GM23338 (cell line): ENCODE measurements around the gene POU4F2. TPM values are rescaled to one million over a fixed set of nuclear protein-coding genes. Genes with fewer than 3 reads are reported as not detected.

Source experiments
- ATAC-seq: fragments of 200-7000 bp; cut with Tn5 transposase; 3 replicates; pipeline ENCODE4 v1.9.1; 2020
- DNase-seq: peaks from one replicate; pipeline ENCODE4 v3.0.0-alpha.2; 2015; ENCODE audit warnings: low spot score
- H2AFZ ChIP-seq: fragments of 200-600 bp; sonication (generic); 2 replicates; pipeline ENCODE4 v1.8.0; 2016; ENCODE audit warnings: antibody characterized with exemption, mild to moderate bottlenecking, moderate library complexity
- H3F3A ChIP-seq: fragments of 200-600 bp; sonication (generic); replicated peaks from 2 replicates; pipeline ENCODE4 v1.8.0; 2017; ENCODE audit warnings: antibody characterized with exemption, mixed run types, low read depth
- H3K27ac ChIP-seq: fragments of 200-600 bp; sonication (generic); 2 replicates; pipeline ENCODE4 v1.6.1; 2016; ENCODE audit warnings: low read depth
- H3K27me3 ChIP-seq: fragments of 200-600 bp; sonication (generic); 2 replicates; pipeline ENCODE4 v1.8.0; 2016; ENCODE audit warnings: mild to moderate bottlenecking, mixed run types, moderate library complexity; ENCODE audit not compliant: insufficient read depth
- H3K36me3 ChIP-seq: fragments of 200-600 bp; sonication (generic); 2 replicates; pipeline ENCODE4 v1.8.0; 2016; ENCODE audit warnings: mild to moderate bottlenecking; ENCODE audit not compliant: insufficient read depth
- H3K4me1 ChIP-seq: fragments of 200-600 bp; sonication (generic); 2 replicates; pipeline ENCODE4 v1.8.0; 2016; ENCODE audit warnings: mild to moderate bottlenecking, moderate library complexity; ENCODE audit not compliant: insufficient read depth
- H3K4me2 ChIP-seq: fragments of 200-600 bp; sonication (generic); 2 replicates; pipeline ENCODE4 v1.7.1; 2017; ENCODE audit warnings: mixed run types
- H3K4me3 ChIP-seq: fragments of 200-600 bp; sonication (generic); 2 replicates; pipeline ENCODE4 v1.6.1; 2016; ENCODE audit warnings: mixed run types
- H3K79me2 ChIP-seq: fragments of 200-600 bp; sonication (generic); replicated peaks from 2 replicates; pipeline ENCODE4 v1.8.0; 2017; ENCODE audit warnings: mild to moderate bottlenecking; ENCODE audit not compliant: insufficient read depth
- H3K9me2 ChIP-seq: fragments of 200-600 bp; sonication (generic); 2 replicates; pipeline ENCODE4 v1.8.0; 2017; ENCODE audit not compliant: insufficient read depth
- H4K20me1 ChIP-seq: fragments of 200-600 bp; sonication (generic); replicated peaks from 2 replicates; pipeline ENCODE4 v1.8.0; 2017; ENCODE audit warnings: mild to moderate bottlenecking; ENCODE audit not compliant: insufficient read depth
- H3K27ac Mint-ChIP-seq: 2 replicates; pipeline ENCODE4 v1.8.0; 2020; ENCODE audit warnings: inconsistent platforms, mild to moderate bottlenecking, moderate library complexity, mixed read lengths
- H3K27me3 Mint-ChIP-seq: 3 replicates; pipeline ENCODE4 v1.8.0; 2022; ENCODE audit warnings: low read depth, mild to moderate bottlenecking, moderate library complexity, mixed read lengths, inconsistent platforms; ENCODE audit not compliant: insufficient read depth, poor library complexity
- H3K36me3 Mint-ChIP-seq: 3 replicates; pipeline ENCODE4 v1.8.0; 2021; ENCODE audit warnings: low read depth, mild to moderate bottlenecking, inconsistent platforms, moderate library complexity, mixed read lengths
- H3K4me1 Mint-ChIP-seq: 3 replicates; pipeline ENCODE4 v1.8.0; 2020; ENCODE audit warnings: mild to moderate bottlenecking, inconsistent platforms, mixed read lengths
- H3K4me3 Mint-ChIP-seq: 3 replicates; pipeline ENCODE4 v1.8.0; 2021; ENCODE audit warnings: moderate library complexity, mild to moderate bottlenecking, inconsistent platforms, mixed read lengths
- H3K9me3 Mint-ChIP-seq: 3 replicates; pipeline ENCODE4 v1.8.0; 2020; ENCODE audit warnings: moderate library complexity, mild to moderate bottlenecking, inconsistent platforms, mixed read lengths
- CREB1 ChIP-seq: fragments of 250-450 bp; sonication (Bioruptor Pico); IDR thresholded peaks from 2 replicates; pipeline ENCODE4 v1.5.0; 2020; ENCODE audit warnings: low read depth, mild to moderate bottlenecking, moderate library complexity
- EZH2 ChIP-seq: fragments of 200-600 bp; sonication (generic); IDR thresholded peaks from one replicate; pipeline ENCODE4 v1.8.0; 2017; ENCODE audit warnings: antibody characterized with exemption, mild to moderate bottlenecking, low read depth; ENCODE audit not compliant: unreplicated experiment
- EZH2phosphoT487 ChIP-seq: fragments of 200-600 bp; sonication (generic); IDR thresholded peaks from one replicate; pipeline ENCODE4 v1.8.1; 2018; ENCODE audit warnings: antibody characterized with exemption; ENCODE audit not compliant: unreplicated experiment
- JUNB ChIP-seq: IDR thresholded peaks from one replicate; pipeline ENCODE4 v1.6.1; 2016; ENCODE audit warnings: antibody characterized with exemption; ENCODE audit not compliant: unreplicated experiment
- NANOG ChIP-seq: IDR thresholded peaks from 2 replicates; pipeline ENCODE4 v1.6.1; 2016; ENCODE audit warnings: antibody characterized with exemption, borderline replicate concordance
- POLR2AphosphoS5 ChIP-seq: IDR thresholded peaks from 2 replicates; pipeline ENCODE4 v1.6.1; 2016; ENCODE audit warnings: antibody characterized with exemption, low read depth
- STAT1 ChIP-seq: IDR thresholded peaks from one replicate; pipeline ENCODE4 v1.6.1; 2016; ENCODE audit warnings: antibody characterized with exemption; ENCODE audit not compliant: unreplicated experiment
- ZNF114 ChIP-seq: fragments of 250-450 bp; sonication (Bioruptor Pico); IDR thresholded peaks from 2 replicates; pipeline ENCODE4 v1.5.0; 2020; ENCODE audit warnings: mild to moderate bottlenecking, moderate library complexity
- ZNF331 ChIP-seq: fragments of 250-450 bp; sonication (Bioruptor Pico); IDR thresholded peaks from 2 replicates; pipeline ENCODE4 v1.5.0; 2020; ENCODE audit warnings: low read depth, mild to moderate bottlenecking, moderate library complexity
- polyA plus RNA-seq: library from polyadenylated mRNA; unstranded; fragments of >200 nt; fragmentation: Nextera tagmentation; extraction: Ambion mirVana; gene quantifications from 2 replicates; pipeline ENCODE4 v1.2.1, GENCODE V29; 2016
- total RNA-seq: library from RNA; depleted of rRNA; stranded (reverse); fragments of >200 nt; shearing (Covaris generic); gene quantifications from 2 replicates; pipeline ENCODE4 v1.2.3, GENCODE V29; 2014
- TF ChIP-seq, protein P1 (sequence below): IDR thresholded peaks from 2 replicates; pipeline ENCODE4 v1.6.1; 2016; ENCODE audit warnings: antibody characterized with exemption
- TF ChIP-seq, protein P2 (sequence below): fragments of 250-450 bp; sonication (Bioruptor Pico); IDR thresholded peaks from 2 replicates; pipeline ENCODE4 v1.5.0; 2020; ENCODE audit warnings: mild to moderate bottlenecking, moderate library complexity
- TF ChIP-seq, protein P3 (sequence below): IDR thresholded peaks from one replicate; pipeline ENCODE4 v1.6.1; 2018; ENCODE audit warnings: antibody characterized with exemption; ENCODE audit not compliant: unreplicated experiment
- TF ChIP-seq, protein P4 (sequence below), 2 experiments: fragments of 200-600 bp in 1 of 2; sonication (generic) in 1 of 2; conservative IDR thresholded peaks; 2 replicates each; pipeline versions ENCODE4 v1.5.1 to v1.6.1; 2016 to 2017; ENCODE audit warnings: antibody characterized with exemption in 2 of 2, low read depth in 2 of 2, mild to moderate bottlenecking in 2 of 2, moderate library complexity in 1 of 2

Gene POU4F2
- total and polyA plus RNA-seq, 2 experiments from 2014 or later: not detected

DNA sequence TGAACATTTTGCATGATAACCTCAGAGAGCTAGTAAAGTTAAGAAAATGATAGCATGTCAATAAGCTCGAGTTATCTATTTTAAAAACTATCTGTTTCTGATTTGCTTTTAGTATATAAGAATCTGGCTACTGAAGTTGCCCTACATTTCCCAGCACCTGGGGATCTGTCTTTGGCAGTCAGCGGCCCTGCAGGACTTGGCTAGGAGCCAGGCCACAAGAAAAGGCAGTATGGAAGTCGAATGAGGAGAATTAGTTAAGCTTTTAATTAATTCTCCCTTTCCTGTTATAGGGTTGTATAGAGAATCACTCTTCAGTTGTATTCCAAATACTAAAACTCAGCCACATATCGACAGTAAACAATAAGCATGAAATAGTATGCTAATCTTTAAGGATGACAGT is 22.7 kb downstream of the POU4F2 start:
- Histone ChIP-seq H3K27ac (no peak overlapping the region), H3K36me3 (no peaks in the 10 kb centered on the region), H3K4me3 (no peak overlapping the region), H3K79me2 (no peaks in the 10 kb centered on the region), H2AFZ (no peak overlapping the region), H3K4me1 (no peaks in the 10 kb centered on the region), H3K9me2 (no peaks in the 10 kb centered on the region), H3K4me2 (no peak overlapping the region), H4K20me1 (0 out of 2 replicates have a peak, but pooled peaks cover under 1% of the 10 kb centered on the region), H3K27me3 (peaks cover 67% of the 10 kb centered on the region), H3F3A (no peaks in the 10 kb centered on the region)
- H3K4me1 Mint-ChIP-seq: peaks cover 4% of the 10 kb centered on the region; the same call in 2 of the 3 replicates
- H3K36me3 Mint-ChIP-seq: peaks cover 4% of the 10 kb centered on the region; the same call in 1 of the 3 replicates
- DNase-seq (no peak), ATAC-seq (no peak)
- TF ChIP-seq STAT1 (no peak), EZH2phosphoT487 (no peak), ZNF331 (CRISPR knock-in tag) (no peak), POLR2AphosphoS5 (no peak), EZH2 (no peak), JUNB (no peak), ZNF114 (CRISPR knock-in tag) (no peak), CREB1 (CRISPR knock-in tag) (no peak), NANOG (no peak)
- TF ChIP-seq, protein P1, sequence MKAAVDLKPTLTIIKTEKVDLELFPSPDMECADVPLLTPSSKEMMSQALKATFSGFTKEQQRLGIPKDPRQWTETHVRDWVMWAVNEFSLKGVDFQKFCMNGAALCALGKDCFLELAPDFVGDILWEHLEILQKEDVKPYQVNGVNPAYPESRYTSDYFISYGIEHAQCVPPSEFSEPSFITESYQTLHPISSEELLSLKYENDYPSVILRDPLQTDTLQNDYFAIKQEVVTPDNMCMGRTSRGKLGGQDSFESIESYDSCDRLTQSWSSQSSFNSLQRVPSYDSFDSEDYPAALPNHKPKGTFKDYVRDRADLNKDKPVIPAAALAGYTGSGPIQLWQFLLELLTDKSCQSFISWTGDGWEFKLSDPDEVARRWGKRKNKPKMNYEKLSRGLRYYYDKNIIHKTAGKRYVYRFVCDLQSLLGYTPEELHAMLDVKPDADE: no peak
- TF ChIP-seq, protein P2, sequence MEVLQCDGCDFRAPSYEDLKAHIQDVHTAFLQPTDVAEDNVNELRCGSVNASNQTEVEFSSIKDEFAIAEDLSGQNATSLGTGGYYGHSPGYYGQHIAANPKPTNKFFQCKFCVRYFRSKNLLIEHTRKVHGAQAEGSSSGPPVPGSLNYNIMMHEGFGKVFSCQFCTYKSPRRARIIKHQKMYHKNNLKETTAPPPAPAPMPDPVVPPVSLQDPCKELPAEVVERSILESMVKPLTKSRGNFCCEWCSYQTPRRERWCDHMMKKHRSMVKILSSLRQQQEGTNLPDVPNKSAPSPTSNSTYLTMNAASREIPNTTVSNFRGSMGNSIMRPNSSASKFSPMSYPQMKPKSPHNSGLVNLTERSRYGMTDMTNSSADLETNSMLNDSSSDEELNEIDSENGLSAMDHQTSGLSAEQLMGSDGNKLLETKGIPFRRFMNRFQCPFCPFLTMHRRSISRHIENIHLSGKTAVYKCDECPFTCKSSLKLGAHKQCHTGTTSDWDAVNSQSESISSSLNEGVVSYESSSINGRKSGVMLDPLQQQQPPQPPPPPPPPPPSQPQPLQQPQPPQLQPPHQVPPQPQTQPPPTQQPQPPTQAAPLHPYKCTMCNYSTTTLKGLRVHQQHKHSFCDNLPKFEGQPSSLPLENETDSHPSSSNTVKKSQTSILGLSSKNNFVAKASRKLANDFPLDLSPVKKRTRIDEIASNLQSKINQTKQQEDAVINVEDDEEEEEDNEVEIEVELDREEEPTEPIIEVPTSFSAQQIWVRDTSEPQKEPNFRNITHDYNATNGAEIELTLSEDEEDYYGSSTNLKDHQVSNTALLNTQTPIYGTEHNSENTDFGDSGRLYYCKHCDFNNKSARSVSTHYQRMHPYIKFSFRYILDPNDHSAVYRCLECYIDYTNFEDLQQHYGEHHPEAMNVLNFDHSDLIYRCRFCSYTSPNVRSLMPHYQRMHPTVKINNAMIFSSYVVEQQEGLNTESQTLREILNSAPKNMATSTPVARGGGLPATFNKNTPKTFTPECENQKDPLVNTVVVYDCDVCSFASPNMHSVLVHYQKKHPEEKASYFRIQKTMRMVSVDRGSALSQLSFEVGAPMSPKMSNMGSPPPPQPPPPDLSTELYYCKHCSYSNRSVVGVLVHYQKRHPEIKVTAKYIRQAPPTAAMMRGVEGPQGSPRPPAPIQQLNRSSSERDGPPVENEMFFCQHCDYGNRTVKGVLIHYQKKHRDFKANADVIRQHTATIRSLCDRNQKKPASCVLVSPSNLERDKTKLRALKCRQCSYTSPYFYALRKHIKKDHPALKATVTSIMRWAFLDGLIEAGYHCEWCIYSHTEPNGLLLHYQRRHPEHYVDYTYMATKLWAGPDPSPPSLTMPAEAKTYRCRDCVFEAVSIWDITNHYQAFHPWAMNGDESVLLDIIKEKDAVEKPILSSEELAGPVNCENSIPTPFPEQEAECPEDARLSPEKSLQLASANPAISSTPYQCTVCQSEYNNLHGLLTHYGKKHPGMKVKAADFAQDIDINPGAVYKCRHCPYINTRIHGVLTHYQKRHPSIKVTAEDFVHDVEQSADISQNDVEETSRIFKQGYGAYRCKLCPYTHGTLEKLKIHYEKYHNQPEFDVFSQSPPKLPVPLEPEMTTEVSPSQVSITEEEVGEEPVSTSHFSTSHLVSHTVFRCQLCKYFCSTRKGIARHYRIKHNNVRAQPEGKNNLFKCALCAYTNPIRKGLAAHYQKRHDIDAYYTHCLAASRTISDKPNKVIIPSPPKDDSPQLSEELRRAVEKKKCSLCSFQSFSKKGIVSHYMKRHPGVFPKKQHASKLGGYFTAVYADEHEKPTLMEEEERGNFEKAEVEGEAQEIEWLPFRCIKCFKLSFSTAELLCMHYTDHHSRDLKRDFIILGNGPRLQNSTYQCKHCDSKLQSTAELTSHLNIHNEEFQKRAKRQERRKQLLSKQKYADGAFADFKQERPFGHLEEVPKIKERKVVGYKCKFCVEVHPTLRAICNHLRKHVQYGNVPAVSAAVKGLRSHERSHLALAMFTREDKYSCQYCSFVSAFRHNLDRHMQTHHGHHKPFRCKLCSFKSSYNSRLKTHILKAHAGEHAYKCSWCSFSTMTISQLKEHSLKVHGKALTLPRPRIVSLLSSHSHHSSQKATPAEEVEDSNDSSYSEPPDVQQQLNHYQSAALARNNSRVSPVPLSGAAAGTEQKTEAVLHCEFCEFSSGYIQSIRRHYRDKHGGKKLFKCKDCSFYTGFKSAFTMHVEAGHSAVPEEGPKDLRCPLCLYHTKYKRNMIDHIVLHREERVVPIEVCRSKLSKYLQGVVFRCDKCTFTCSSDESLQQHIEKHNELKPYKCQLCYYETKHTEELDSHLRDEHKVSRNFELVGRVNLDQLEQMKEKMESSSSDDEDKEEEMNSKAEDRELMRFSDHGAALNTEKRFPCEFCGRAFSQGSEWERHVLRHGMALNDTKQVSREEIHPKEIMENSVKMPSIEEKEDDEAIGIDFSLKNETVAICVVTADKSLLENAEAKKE (CRISPR knock-in tag): no peak
- TF ChIP-seq, protein P3, sequence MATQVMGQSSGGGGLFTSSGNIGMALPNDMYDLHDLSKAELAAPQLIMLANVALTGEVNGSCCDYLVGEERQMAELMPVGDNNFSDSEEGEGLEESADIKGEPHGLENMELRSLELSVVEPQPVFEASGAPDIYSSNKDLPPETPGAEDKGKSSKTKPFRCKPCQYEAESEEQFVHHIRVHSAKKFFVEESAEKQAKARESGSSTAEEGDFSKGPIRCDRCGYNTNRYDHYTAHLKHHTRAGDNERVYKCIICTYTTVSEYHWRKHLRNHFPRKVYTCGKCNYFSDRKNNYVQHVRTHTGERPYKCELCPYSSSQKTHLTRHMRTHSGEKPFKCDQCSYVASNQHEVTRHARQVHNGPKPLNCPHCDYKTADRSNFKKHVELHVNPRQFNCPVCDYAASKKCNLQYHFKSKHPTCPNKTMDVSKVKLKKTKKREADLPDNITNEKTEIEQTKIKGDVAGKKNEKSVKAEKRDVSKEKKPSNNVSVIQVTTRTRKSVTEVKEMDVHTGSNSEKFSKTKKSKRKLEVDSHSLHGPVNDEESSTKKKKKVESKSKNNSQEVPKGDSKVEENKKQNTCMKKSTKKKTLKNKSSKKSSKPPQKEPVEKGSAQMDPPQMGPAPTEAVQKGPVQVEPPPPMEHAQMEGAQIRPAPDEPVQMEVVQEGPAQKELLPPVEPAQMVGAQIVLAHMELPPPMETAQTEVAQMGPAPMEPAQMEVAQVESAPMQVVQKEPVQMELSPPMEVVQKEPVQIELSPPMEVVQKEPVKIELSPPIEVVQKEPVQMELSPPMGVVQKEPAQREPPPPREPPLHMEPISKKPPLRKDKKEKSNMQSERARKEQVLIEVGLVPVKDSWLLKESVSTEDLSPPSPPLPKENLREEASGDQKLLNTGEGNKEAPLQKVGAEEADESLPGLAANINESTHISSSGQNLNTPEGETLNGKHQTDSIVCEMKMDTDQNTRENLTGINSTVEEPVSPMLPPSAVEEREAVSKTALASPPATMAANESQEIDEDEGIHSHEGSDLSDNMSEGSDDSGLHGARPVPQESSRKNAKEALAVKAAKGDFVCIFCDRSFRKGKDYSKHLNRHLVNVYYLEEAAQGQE: no peak
- TF ChIP-seq, protein P4, sequence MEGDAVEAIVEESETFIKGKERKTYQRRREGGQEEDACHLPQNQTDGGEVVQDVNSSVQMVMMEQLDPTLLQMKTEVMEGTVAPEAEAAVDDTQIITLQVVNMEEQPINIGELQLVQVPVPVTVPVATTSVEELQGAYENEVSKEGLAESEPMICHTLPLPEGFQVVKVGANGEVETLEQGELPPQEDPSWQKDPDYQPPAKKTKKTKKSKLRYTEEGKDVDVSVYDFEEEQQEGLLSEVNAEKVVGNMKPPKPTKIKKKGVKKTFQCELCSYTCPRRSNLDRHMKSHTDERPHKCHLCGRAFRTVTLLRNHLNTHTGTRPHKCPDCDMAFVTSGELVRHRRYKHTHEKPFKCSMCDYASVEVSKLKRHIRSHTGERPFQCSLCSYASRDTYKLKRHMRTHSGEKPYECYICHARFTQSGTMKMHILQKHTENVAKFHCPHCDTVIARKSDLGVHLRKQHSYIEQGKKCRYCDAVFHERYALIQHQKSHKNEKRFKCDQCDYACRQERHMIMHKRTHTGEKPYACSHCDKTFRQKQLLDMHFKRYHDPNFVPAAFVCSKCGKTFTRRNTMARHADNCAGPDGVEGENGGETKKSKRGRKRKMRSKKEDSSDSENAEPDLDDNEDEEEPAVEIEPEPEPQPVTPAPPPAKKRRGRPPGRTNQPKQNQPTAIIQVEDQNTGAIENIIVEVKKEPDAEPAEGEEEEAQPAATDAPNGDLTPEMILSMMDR (conservative IDR thresholded peaks at IDR 0.05; ENCODE audit: low read depth in 2 of 2): no peak
- H3K27me3 Mint-ChIP-seq: peaks cover 15% of the 10 kb centered on the region
- no peak overlapping the region for H3K27ac Mint-ChIP-seq
- no peak overlapping the region for H3K4me3 Mint-ChIP-seq
- peaks cover 8% of the 10 kb centered on the region; the same call in 2 of the 3 replicates for H3K9me3 Mint-ChIP-seq
